Tibial nerve (tissue), 3 donors: ENCODE results near the gene TRPM4.

Experiments
- CTCF ChIP-seq, 5 experiments: fragments of 200-600 bp in 3 of 5; fragments of 450-650 bp in 2 of 5; sonication (generic) in 3 of 5; IDR thresholded peaks; one replicate each; pipeline ENCODE4 v1.5.1; 2016 to 2019; ENCODE audit warnings: antibody characterized with exemption in 5 of 5, mild to moderate bottlenecking in 3 of 5, moderate library complexity in 2 of 5
- POLR2A ChIP-seq, 2 donors: fragments of 450-650 bp; IDR thresholded peaks; one replicate each; pipeline ENCODE4 v1.6.1; 2017; ENCODE audit warnings: antibody characterized with exemption in 2 of 2, mild to moderate bottlenecking in 2 of 2, moderate library complexity in 2 of 2

GRCh38 chr19:49194408-49194807 is 36.8 kb downstream of the TRPM4 start:
- TF ChIP-seq CTCF (IDR thresholded peaks at IDR 0.05), result no peak
- no peak for TF ChIP-seq POLR2A (IDR thresholded peaks at IDR 0.05)
